SU-DHL-6 (cell line): ENCODE results near the gene RFTN1.

Experiments used
- EZH2phosphoT487 ChIP-seq: fragments of 200-600 bp; sonication (generic), shearing (Covaris generic); conservative IDR thresholded peaks from 2 replicates; pipeline ENCODE4 v1.6.1; 2018; ENCODE audit warnings: mild to moderate bottlenecking, antibody characterized with exemption, low read length, moderate library complexity, mixed read lengths
- TF ChIP-seq, protein P1 (sequence below): fragments of 200-600 bp; sonication (generic); IDR thresholded peaks from one replicate; pipeline ENCODE4 v1.5.1; 2017; ENCODE audit warnings: antibody characterized with exemption, mild to moderate bottlenecking, low read length, moderate library complexity; ENCODE audit not compliant: insufficient read depth, poor library complexity, severe bottlenecking

DNA sequence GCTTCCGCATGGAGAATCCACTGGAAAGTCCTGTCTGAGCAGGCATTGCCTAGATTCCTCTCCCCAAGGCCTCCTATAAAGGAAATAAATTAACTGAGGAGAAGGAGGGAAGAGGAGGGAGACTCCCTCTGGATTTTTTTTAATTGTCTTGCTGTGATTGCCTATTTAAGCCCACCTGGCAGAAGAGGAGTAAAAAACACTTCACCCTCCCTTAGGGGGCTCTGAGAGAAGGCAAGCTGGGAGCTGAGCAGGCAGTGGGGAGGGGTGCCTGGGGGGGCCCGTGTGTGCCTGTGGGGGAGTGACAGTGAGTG, 138.6 kb downstream of the RFTN1 start:
- TF ChIP-seq, protein P1, sequence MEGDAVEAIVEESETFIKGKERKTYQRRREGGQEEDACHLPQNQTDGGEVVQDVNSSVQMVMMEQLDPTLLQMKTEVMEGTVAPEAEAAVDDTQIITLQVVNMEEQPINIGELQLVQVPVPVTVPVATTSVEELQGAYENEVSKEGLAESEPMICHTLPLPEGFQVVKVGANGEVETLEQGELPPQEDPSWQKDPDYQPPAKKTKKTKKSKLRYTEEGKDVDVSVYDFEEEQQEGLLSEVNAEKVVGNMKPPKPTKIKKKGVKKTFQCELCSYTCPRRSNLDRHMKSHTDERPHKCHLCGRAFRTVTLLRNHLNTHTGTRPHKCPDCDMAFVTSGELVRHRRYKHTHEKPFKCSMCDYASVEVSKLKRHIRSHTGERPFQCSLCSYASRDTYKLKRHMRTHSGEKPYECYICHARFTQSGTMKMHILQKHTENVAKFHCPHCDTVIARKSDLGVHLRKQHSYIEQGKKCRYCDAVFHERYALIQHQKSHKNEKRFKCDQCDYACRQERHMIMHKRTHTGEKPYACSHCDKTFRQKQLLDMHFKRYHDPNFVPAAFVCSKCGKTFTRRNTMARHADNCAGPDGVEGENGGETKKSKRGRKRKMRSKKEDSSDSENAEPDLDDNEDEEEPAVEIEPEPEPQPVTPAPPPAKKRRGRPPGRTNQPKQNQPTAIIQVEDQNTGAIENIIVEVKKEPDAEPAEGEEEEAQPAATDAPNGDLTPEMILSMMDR = no peak
- TF ChIP-seq EZH2phosphoT487 = no peak
